Body of pancreas (tissue), 4 donors: Measurements from ENCODE around the gene TREML1. TPM values are rescaled to one million over a fixed set of nuclear protein-coding genes. Genes with fewer than 3 reads are reported as not detected.
"Not testable (repeated sequence)": the region's sequence is repeated elsewhere in the genome, so short reads cannot be mapped to it uniquely, and the experiment has no call there.

ENCODE experiments used
- ATAC-seq: fragments of 150-250 bp; one replicate; pipeline ENCODE4 v1.9.1; 2016
- DNase-seq, 4 donors: peaks; one replicate each; pipeline ENCODE4 v3.0.0-alpha.2; 2019
- H3K27ac ChIP-seq, 4 donors: fragments of 200-600 bp; sonication (generic); 1 replicate in 3 of 4; 2 replicates in 1 of 4; pipeline versions ENCODE4 v1.5.1 to v1.6.1; 2016 to 2019; ENCODE audit warnings: mild to moderate bottlenecking in 1 of 4, mixed read lengths in 1 of 4, moderate library complexity in 1 of 4
- H3K27me3 ChIP-seq, 2 donors: fragments of 200-600 bp; sonication (generic); one replicate each; pipeline ENCODE4 v1.6.0; 2016; ENCODE audit warnings: mild to moderate bottlenecking in 1 of 2
- H3K36me3 ChIP-seq, 2 donors: fragments of 200-600 bp; sonication (generic); replicated peaks in 1 of 2; 2 replicates each; pipeline ENCODE4 v1.5.1; 2016; ENCODE audit warnings: low read depth in 2 of 2; ENCODE audit not compliant: insufficient read depth in 1 of 2
- H3K4me1 ChIP-seq: fragments of 200-600 bp; sonication (generic); one replicate; pipeline ENCODE4 v1.6.0; 2016
- H3K4me3 ChIP-seq, 2 donors: fragments of 200-600 bp; sonication (generic); 1 replicate in 1 of 2; 2 replicates in 1 of 2; pipeline ENCODE4 v1.5.1; 2016 to 2019
- H3K9me3 ChIP-seq, 3 donors: fragments of 200-600 bp; sonication (generic); 1 replicate in 2 of 3; 2 replicates in 1 of 3; pipeline ENCODE4 v1.5.1; 2016
- POLR2A ChIP-seq, 3 donors: fragments of 450-650 bp; IDR thresholded peaks; one replicate each; pipeline ENCODE4 v1.6.1; 2016; ENCODE audit warnings: antibody characterized with exemption in 3 of 3, mild to moderate bottlenecking in 2 of 3
- WGBS, 2 donors: methylation state at CpG; one replicate each; pipeline ENCODE4 v1.1.5; 2017; 5-methylcytosine and 5-hydroxymethylcytosine counted together
- intact Hi-C: fragments of 100-400 bp; cut with DNase I; formaldehyde crosslinking; loops from one replicate; pipeline ENCODE4 v1.15.1; 2023
- total RNA-seq, 2 donors: library from RNA; depleted of rRNA; stranded (reverse); fragments of >200 nt; gene quantifications; one replicate each; pipeline ENCODE4 v1.1.0, GENCODE V29; 2016
- TF ChIP-seq, protein P1 (sequence below), 7 experiments: fragments of 450-650 bp in 4 of 7; fragments of 200-600 bp in 3 of 7; sonication (generic) in 3 of 7; IDR thresholded peaks; one replicate each; pipeline ENCODE4 v1.5.1; 2016 to 2019; ENCODE audit warnings: antibody characterized with exemption in 7 of 7

TREML1 gene
- total RNA-seq, 2 donors from 2014 or later = not detected

DNA sequence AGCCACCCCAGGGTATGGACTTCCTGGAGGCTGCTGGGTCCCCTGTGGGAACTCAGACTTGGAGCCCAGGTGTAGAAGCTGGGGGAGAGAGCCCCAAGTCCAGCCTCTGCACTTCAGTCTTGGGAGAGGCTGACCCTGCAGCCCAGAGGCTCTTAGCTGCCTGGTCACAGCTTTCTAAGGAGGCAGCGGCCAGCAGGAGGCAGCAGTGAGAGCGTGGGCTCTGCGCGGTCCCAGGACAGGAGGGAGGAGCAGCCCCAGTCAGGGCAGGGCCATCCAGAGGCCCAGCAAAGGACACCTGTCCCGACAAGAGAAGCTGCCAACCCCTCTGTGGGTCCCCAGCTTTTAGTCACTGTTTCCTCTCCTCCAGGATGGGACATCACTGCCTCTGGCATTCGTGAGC, 37.4 kb upstream of the TREML1 start:
- 20 to 50% methylated on average over 1 to 6 of the region's 6 CpGs for WGBS, 2 donors
- ATAC-seq = no peak
- H3K27me3 ChIP-seq = no peaks in the 10 kb centered on the region
- intact Hi-C loops = no loop called here
- no peaks in the 10 kb centered on the region for H3K9me3 ChIP-seq
- H3K27ac ChIP-seq = no peak overlapping the region
- H3K4me1 ChIP-seq = no peaks in the 10 kb centered on the region
- TF ChIP-seq, protein P1, sequence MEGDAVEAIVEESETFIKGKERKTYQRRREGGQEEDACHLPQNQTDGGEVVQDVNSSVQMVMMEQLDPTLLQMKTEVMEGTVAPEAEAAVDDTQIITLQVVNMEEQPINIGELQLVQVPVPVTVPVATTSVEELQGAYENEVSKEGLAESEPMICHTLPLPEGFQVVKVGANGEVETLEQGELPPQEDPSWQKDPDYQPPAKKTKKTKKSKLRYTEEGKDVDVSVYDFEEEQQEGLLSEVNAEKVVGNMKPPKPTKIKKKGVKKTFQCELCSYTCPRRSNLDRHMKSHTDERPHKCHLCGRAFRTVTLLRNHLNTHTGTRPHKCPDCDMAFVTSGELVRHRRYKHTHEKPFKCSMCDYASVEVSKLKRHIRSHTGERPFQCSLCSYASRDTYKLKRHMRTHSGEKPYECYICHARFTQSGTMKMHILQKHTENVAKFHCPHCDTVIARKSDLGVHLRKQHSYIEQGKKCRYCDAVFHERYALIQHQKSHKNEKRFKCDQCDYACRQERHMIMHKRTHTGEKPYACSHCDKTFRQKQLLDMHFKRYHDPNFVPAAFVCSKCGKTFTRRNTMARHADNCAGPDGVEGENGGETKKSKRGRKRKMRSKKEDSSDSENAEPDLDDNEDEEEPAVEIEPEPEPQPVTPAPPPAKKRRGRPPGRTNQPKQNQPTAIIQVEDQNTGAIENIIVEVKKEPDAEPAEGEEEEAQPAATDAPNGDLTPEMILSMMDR (IDR thresholded peaks at IDR 0.05) = peak in 2 of 7 experiments; percentile 34 to 39
- no peak for TF ChIP-seq POLR2A (IDR thresholded peaks at IDR 0.05)
- peak in 2 of 4 donors; percentile 27 to 30 for DNase-seq
- no peaks in the 10 kb centered on the region for H3K36me3 ChIP-seq
- H3K4me3 ChIP-seq = no peak overlapping the region

- Histone ChIP-seq H3K36me3 (no peaks in the 10 kb centered on the region), H3K27me3 (no peaks in the 10 kb centered on the region), H3K4me3 (no peak overlapping the region), H3K9me3 (no peaks in the 10 kb centered on the region), H3K27ac (no peak overlapping the region), H3K4me1 (no peaks in the 10 kb centered on the region)
- TF ChIP-seq, protein P1 (IDR thresholded peaks at IDR 0.05) = no peak
- TF ChIP-seq POLR2A (IDR thresholded peaks at IDR 0.05) = no peak
- DNase-seq (no peak), ATAC-seq (no peak)
- intact Hi-C loops = no loop called here
- WGBS, 2 donors = 49 to 72% methylated on average over 3 of the region's 3 CpGs
These were observed 36.6 kb upstream of the TREML1 start for GRCh38 chr6:41190791-41191190.

DNA sequence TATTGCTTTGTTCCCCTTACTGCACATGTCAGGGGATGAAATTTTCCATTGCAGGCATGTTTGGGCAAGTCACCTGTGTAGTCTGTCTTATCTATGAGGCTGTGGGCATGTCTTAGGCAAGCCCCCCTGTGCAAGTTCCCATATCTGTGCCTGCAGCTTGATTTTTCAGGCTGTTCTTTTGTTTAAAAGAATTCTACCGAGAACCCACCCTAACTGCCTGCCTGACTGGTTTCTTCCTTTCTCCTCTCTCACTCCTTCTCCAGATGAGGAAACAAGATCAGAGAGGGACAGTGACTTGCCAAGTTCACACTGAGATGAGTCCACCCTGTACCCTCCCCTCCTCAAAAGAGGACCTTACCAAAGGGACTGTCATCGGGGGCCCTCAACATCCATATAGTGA, 35.8 kb upstream of the TREML1 start:
- no peaks in the 10 kb centered on the region for H3K27me3 ChIP-seq
- no peaks in the 10 kb centered on the region for H3K4me1 ChIP-seq
- H3K36me3 ChIP-seq = no peaks in the 10 kb centered on the region
- no peaks in the 10 kb centered on the region for H3K9me3 ChIP-seq
- no peak overlapping the region for H3K27ac ChIP-seq
- DNase-seq (no peak), ATAC-seq (no peak)
- no peak overlapping the region for H3K4me3 ChIP-seq
- intact Hi-C loops = no loop called here
- 94 to 97% methylated on average over 2 of the region's 2 CpGs for WGBS, 2 donors
- no peak for TF ChIP-seq POLR2A (IDR thresholded peaks at IDR 0.05)
- TF ChIP-seq, protein P1 (IDR thresholded peaks at IDR 0.05) = no peak

GRCh38 chr6:41189046-41189445, 34.9 kb upstream of the TREML1 start:
- ATAC-seq, H3K27me3 ChIP-seq, H3K4me1 ChIP-seq, H3K27ac ChIP-seq, H3K9me3 ChIP-seq, H3K4me3 ChIP-seq, DNase-seq, intact Hi-C loops, H3K36me3 ChIP-seq: not testable (repeated sequence)

- no peak for TF ChIP-seq POLR2A (IDR thresholded peaks at IDR 0.05)
- TF ChIP-seq, protein P1 (IDR thresholded peaks at IDR 0.05) = no peak
- Histone ChIP-seq H3K27me3 (no peaks in the 10 kb centered on the region), H3K4me3 (no peak overlapping the region), H3K27ac (no peak overlapping the region), H3K9me3 (no peaks in the 10 kb centered on the region), H3K4me1 (no peaks in the 10 kb centered on the region), H3K36me3 (no peaks in the 10 kb centered on the region)
- DNase-seq (no peak), ATAC-seq (no peak)
- intact Hi-C loops = no loop called here
- 82 to 84% methylated on average over 8 of the region's 8 CpGs for WGBS, 2 donors
These were observed 34.1 kb upstream of the TREML1 start for GRCh38 chr6:41187924-41188886.
